HUES6 (cell line): Measurements from ENCODE around the gene DOCK10.
A peak's percentile ranks its signal among the peaks of the same experiment; 100 is the strongest.

ENCODE experiments used
- H3K27ac ChIP-seq: 2 replicates; pipeline ENCODE4 v1.7.0; 2013; ENCODE audit warnings: low read depth, mild to moderate bottlenecking, low read length, inconsistent platforms
- H3K27me3 ChIP-seq: 2 replicates; pipeline ENCODE4 v1.6.1; 2013; ENCODE audit warnings: low read length; ENCODE audit not compliant: control insufficient read depth, insufficient read depth
- H3K36me3 ChIP-seq: 2 replicates; pipeline ENCODE4 v1.6.1; 2013; ENCODE audit warnings: low read length; ENCODE audit not compliant: control insufficient read depth, insufficient read depth
- H3K4me1 ChIP-seq: 2 replicates; pipeline ENCODE4 v1.6.1; 2013; ENCODE audit warnings: low read length; ENCODE audit not compliant: control insufficient read depth, insufficient read depth
- H3K4me3 ChIP-seq: 2 replicates; pipeline ENCODE4 v1.5.1; 2013; ENCODE audit warnings: low read depth, low read length
- H3K9ac ChIP-seq: one replicate; pipeline ENCODE4 v1.6.1; 2013; ENCODE audit warnings: mild to moderate bottlenecking, low read length
- H3K9me3 ChIP-seq: 2 replicates; pipeline ENCODE4 v1.6.1; 2013; ENCODE audit warnings: low read depth, low read length; ENCODE audit not compliant: control insufficient read depth, insufficient read depth

DOCK10 gene

GRCh38 chr2:225041851-225042799 is at the start of gene DOCK10:
Gene DOCK10 (minus strand): TSS chr2:225042468. CDS start chr2:225042374, 94 bp downstream.
- H3K9me3 ChIP-seq, result no peaks in the 10 kb centered on the region
- no peaks in the 10 kb centered on the region for H3K36me3 ChIP-seq
- H3K4me3 ChIP-seq, result peak within 1 kb of the TSS; percentile 75
- peaks cover 77% of the 10 kb centered on the region for H3K27me3 ChIP-seq
- peak within 1 kb of the TSS; percentile 12 for H3K9ac ChIP-seq
- no peak within 1 kb of the TSS for H3K27ac ChIP-seq
- peaks cover 3% of the 10 kb centered on the region; the same call in 1 of the 2 replicates for H3K4me1 ChIP-seq

DNA sequence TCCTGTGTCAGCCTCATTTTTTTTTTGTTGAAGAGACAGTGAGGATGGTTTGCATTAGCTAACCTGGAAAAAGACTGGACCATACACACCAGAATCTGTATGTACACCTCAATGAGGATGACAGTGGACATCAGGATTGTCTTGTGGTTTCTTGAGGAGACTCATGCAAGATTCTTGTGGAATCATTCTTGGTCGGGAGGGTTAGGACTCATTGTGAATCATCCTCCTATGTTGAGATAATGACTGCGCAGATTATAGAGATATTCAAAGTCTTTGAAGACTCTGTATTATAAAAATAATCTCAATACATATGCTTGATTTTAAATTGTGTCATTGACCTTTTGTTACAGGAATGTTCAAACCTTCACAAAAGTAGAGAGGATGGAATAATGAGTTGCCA is 49.1 kb upstream of the DOCK10 start:
- Histone ChIP-seq H3K4me3 (no peak overlapping the region), H3K27me3 (no peaks in the 10 kb centered on the region), H3K36me3 (no peaks in the 10 kb centered on the region), H3K4me1 (no peaks in the 10 kb centered on the region), H3K27ac (no peak overlapping the region), H3K9ac (no peak overlapping the region), H3K9me3 (no peaks in the 10 kb centered on the region)

GRCh38 chr2:225090746-225091145 is 48.5 kb upstream of the DOCK10 start:
- Histone ChIP-seq H3K9me3 (no peaks in the 10 kb centered on the region), H3K4me1 (no peaks in the 10 kb centered on the region), H3K9ac (no peak overlapping the region), H3K27me3 (no peaks in the 10 kb centered on the region), H3K4me3 (no peak overlapping the region), H3K36me3 (no peaks in the 10 kb centered on the region), H3K27ac (no peak overlapping the region)

GRCh38 chr2:225086915-225087314 is 44.6 kb upstream of the DOCK10 start:
- Histone ChIP-seq H3K27me3 (no peaks in the 10 kb centered on the region), H3K9ac (no peak overlapping the region), H3K27ac (no peak overlapping the region)

GRCh38 chr2:225086439-225086838 is 44.2 kb upstream of the DOCK10 start:
- no peaks in the 10 kb centered on the region for H3K4me1 ChIP-seq
- no peaks in the 10 kb centered on the region for H3K27me3 ChIP-seq
- H3K36me3 ChIP-seq, result no peaks in the 10 kb centered on the region
- H3K27ac ChIP-seq, result no peak overlapping the region
- H3K4me3 ChIP-seq, result no peak overlapping the region
- no peak overlapping the region for H3K9ac ChIP-seq
- H3K9me3 ChIP-seq, result no peaks in the 10 kb centered on the region

More at GRCh38 chr2:225086915-225087314, 44.6 kb upstream of the DOCK10 start:
- no peaks in the 10 kb centered on the region for H3K9me3 ChIP-seq
- no peaks in the 10 kb centered on the region for H3K4me1 ChIP-seq
- no peaks in the 10 kb centered on the region for H3K36me3 ChIP-seq
- no peak overlapping the region for H3K4me3 ChIP-seq

GRCh38 chr2:225083276-225083675 is 41.0 kb upstream of the DOCK10 start:
- Histone ChIP-seq H3K4me3 (no peak overlapping the region), H3K36me3 (no peaks in the 10 kb centered on the region), H3K9me3 (no peaks in the 10 kb centered on the region), H3K27me3 (no peaks in the 10 kb centered on the region), H3K4me1 (no peaks in the 10 kb centered on the region), H3K27ac (no peak overlapping the region), H3K9ac (no peak overlapping the region)

- Histone ChIP-seq H3K4me3 (no peak overlapping the region), H3K9me3 (no peaks in the 10 kb centered on the region), H3K27me3 (no peaks in the 10 kb centered on the region), H3K9ac (no peak overlapping the region), H3K27ac (no peak overlapping the region), H3K4me1 (peaks cover 27% of the 10 kb centered on the region), H3K36me3 (no peaks in the 10 kb centered on the region)
These were observed 33.9 kb upstream of the DOCK10 start for GRCh38 chr2:225076125-225076524.

DNA sequence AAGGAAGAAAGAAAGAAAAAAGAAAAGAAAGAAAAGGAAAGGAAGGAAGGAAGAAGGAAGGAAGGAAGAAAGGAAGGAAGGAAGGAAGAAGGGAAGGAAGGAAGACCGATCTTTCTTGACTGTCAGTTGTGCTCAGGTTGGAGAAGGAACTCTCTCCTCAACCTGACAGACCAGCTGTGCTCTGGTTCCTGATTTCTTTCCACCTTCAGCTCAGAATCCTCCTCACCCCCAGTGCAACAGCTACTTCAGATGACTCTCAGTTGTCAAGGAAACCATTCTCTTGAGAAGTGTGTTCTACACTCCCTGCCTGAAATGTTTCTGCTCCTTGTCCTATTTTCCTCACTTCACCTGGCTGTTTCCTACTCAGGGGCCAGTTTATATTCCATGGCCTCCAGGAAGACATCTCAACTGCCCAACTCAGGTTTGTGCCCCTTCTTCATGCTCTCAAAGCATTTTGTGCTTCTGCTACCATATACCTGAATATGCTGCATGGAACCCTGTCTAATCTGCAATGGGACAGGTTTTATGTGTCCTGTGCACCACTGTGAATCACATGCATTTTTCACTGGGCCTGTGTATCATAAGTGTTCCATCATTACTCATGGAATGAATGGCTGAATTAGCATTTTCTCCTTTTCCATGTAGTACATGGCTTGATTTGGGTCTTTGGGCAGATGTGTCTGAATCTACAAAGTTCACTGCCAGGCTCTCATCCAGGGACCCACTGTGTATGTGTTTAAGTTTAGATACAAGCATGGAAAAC is 32.8 kb upstream of the DOCK10 start:
- H3K4me1 ChIP-seq, result peaks cover 27% of the 10 kb centered on the region
- H3K27me3 ChIP-seq, result no peaks in the 10 kb centered on the region
- no peak overlapping the region for H3K9ac ChIP-seq
- H3K4me3 ChIP-seq, result no peak overlapping the region
- H3K36me3 ChIP-seq, result no peaks in the 10 kb centered on the region
- H3K27ac ChIP-seq, result no peak overlapping the region
- H3K9me3 ChIP-seq, result no peaks in the 10 kb centered on the region

- Histone ChIP-seq H3K4me3 (no peak overlapping the region), H3K9me3 (no peaks in the 10 kb centered on the region), H3K27me3 (no peaks in the 10 kb centered on the region)
These were observed 32.1 kb upstream of the DOCK10 start for GRCh38 chr2:225074366-225074765.

DNA sequence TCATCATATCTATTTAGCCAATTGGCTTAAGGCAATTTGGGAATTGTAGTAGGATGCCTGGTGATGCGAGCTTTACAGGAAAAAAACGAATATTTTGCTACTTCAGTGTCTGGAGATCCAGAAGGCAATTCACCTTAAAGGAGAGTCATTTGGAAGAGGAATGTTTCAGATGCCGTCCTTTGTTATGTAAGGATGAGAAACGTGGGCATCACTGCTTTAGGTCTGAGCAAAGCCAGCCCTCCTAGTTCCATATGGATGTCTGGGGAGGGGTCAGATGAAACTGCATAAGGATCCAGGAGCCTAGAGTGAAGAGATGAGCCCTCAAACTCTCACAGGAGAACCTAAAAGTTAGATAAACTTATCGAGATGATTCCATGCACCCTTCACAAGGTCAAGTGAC is 30.9 kb upstream of the DOCK10 start:
- Histone ChIP-seq H3K27me3 (no peaks in the 10 kb centered on the region), H3K9me3 (no peaks in the 10 kb centered on the region), H3K9ac (no peak overlapping the region), H3K4me3 (no peak overlapping the region; the same call in 1 of the 2 replicates), H3K27ac (0 out of 2 replicates have a peak overlapping the region, but pooled peaks have one; percentile 49), H3K36me3 (no peaks in the 10 kb centered on the region), H3K4me1 (peaks cover 27% of the 10 kb centered on the region)

More at GRCh38 chr2:225074366-225074765, 32.1 kb upstream of the DOCK10 start:
- Histone ChIP-seq H3K27ac (no peak overlapping the region), H3K4me1 (peaks cover 27% of the 10 kb centered on the region), H3K36me3 (no peaks in the 10 kb centered on the region), H3K9ac (no peak overlapping the region)

- H3K36me3 ChIP-seq, result no peaks in the 10 kb centered on the region
- no peak overlapping the region for H3K9ac ChIP-seq
- H3K4me3 ChIP-seq, result peak overlapping the region; percentile 11; the same call in 1 of the 2 replicates
- H3K27ac ChIP-seq, result peak overlapping the region; percentile 49; the same call in 1 of the 2 replicates
- H3K9me3 ChIP-seq, result peaks cover 5% of the 10 kb centered on the region
- peaks cover 27% of the 10 kb centered on the region for H3K4me1 ChIP-seq
- H3K27me3 ChIP-seq, result no peaks in the 10 kb centered on the region
These were observed 30.2 kb upstream of the DOCK10 start for GRCh38 chr2:225072444-225072843.
